ENCODE measurements around the gene MYO3B.
"Not testable (repeated sequence)": the region's sequence is repeated elsewhere in the genome, so short reads cannot be mapped to it uniquely, and the experiment has no call there.

MYO3B gene

GRCh38 chr2:170262806-170263205, 84.9 kb downstream of the MYO3B start:
- no peak for TF ChIP-seq CTCF (conservative IDR thresholded peaks at IDR 0.05; ENCODE audit: low read depth, low read length)
- DNase-seq (ENCODE audit: low read depth): no peak
- H3K4me3 ChIP-seq (ENCODE audit: low read length): no peak overlapping the region

- not testable (repeated sequence) for H3K4me3 ChIP-seq (ENCODE audit: low read length); DNase-seq (ENCODE audit: low read depth)
These were observed 86.0 kb downstream of the MYO3B start for GRCh38 chr2:170263728-170264521.

GRCh38 chr2:170264522-170264860, 86.5 kb downstream of the MYO3B start:
- no peak overlapping the region for H3K4me3 ChIP-seq (ENCODE audit: low read length)
- no peak for DNase-seq (ENCODE audit: low read depth)
- TF ChIP-seq CTCF (conservative IDR thresholded peaks at IDR 0.05; ENCODE audit: low read depth, low read length): no peak

GRCh38 chr2:170264865-170265264, 86.9 kb downstream of the MYO3B start:
- DNase-seq (ENCODE audit: low read depth): no peak
- no peak overlapping the region for H3K4me3 ChIP-seq (ENCODE audit: low read length)
- TF ChIP-seq CTCF (conservative IDR thresholded peaks at IDR 0.05; ENCODE audit: low read depth, low read length): no peak

GRCh38 chr2:170265321-170265720, 87.4 kb downstream of the MYO3B start:
- DNase-seq (ENCODE audit: low read depth): no peak
- no peak for TF ChIP-seq CTCF (conservative IDR thresholded peaks at IDR 0.05; ENCODE audit: low read depth, low read length)
- H3K4me3 ChIP-seq (ENCODE audit: low read length): no peak overlapping the region

GRCh38 chr2:170266358-170266757, 88.4 kb downstream of the MYO3B start:
- no peak for DNase-seq (ENCODE audit: low read depth)
- H3K4me3 ChIP-seq (ENCODE audit: low read length): no peak overlapping the region
- no peak for TF ChIP-seq CTCF (conservative IDR thresholded peaks at IDR 0.05; ENCODE audit: low read depth, low read length)

GRCh38 chr2:170267071-170267470, 89.1 kb downstream of the MYO3B start:
- no peak for DNase-seq (ENCODE audit: low read depth)
- no peak for TF ChIP-seq CTCF (conservative IDR thresholded peaks at IDR 0.05; ENCODE audit: low read depth, low read length)

More at GRCh38 chr2:170267071-170267470, 89.1 kb downstream of the MYO3B start:
- H3K4me3 ChIP-seq (ENCODE audit: low read length): no peak overlapping the region

Data from retinal pigment epithelial cell (primary cell).